ENCODE data around the gene ARHGAP44. TPM values are rescaled to one million over a fixed set of nuclear protein-coding genes. Genes with fewer than 3 reads are reported as not detected.

ARHGAP44 gene
- total and polyA plus RNA-seq, 2 donors (not counting 1 experiment from before 2014, with no cell fraction given) = 0.78 to 11.6 TPM

DNA sequence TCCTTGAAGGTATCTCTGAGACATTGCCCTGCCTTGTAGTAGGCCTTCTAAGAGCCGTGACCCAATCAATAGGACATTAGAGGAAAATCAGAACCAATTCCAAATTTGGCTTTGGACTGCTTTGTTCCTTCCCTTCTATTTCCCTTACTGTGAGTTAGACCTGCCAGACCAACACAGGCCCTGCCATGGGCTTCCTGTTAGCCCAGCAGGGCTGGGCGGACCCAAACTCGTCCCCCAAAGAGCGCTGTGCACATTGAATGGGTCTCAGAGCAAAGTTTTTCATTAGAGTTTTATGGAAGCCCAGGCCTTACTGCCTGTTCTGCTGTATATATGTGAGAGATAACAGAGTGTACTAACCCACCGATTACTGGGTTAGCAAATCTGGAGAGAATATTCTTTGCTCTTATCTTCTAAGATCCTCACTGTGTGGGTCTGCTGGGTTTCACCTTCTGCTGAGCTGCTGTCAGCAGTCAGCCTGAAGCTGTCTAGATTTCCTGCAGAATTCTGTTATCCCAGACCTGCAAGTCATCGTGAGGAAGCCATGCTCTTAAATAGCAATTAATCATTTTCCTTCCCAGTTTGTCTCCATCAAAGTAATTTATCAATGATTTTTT, 5.7 kb downstream of the ARHGAP44 start:
- Histone ChIP-seq H3K27me3 (replicated peaks in 1 of 4; ENCODE audit: control extremely low read depth in 1 of 4, control insufficient read depth in 3 of 4, insufficient read depth in 4 of 4, low read length in 3 of 4) (peaks cover 0 to 17% (median 5%) of the 10 kb centered on the region in 4 experiments), H2AFZ (ENCODE audit: insufficient read depth, low read depth, low read length, poor library complexity, severe bottlenecking) (no peak overlapping the region), H3K27ac (ENCODE audit: low read length in 2 of 2) (no peak overlapping the region), H4K20me1 (ENCODE audit: control insufficient read depth, insufficient read depth, low read length, poor library complexity, severe bottlenecking) (no peaks in the 10 kb centered on the region), H3K36me3 (replicated peaks in 1 of 2; ENCODE audit: control extremely low read depth in 1 of 2, control insufficient read depth in 1 of 2, extremely low read depth in 1 of 2, insufficient read depth in 2 of 2, low read length in 1 of 2) (no peaks in the 10 kb centered on the region), H3K9me3 (ENCODE audit: control extremely low read depth in 1 of 3, control insufficient read depth in 2 of 3, insufficient read depth in 1 of 3, low read length in 2 of 3) (no peaks in the 10 kb centered on the region), H3K4me2 (replicated peaks; ENCODE audit: low read depth, low read length, poor library complexity, severe bottlenecking) (no peak overlapping the region), H3K4me1 (ENCODE audit: control insufficient read depth in 2 of 2, insufficient read depth in 2 of 2, low read length in 2 of 2) (peaks cover 7% of the 10 kb centered on the region in 2 donors), H3K9ac (ENCODE audit: low read length) (no peak overlapping the region), H3K79me2 (ENCODE audit: control insufficient read depth, insufficient read depth, low read length) (no peaks in the 10 kb centered on the region), H3K4me3 (ENCODE audit: control extremely low read depth in 1 of 5, extremely low read depth in 1 of 5, insufficient read depth in 1 of 5, low read depth in 2 of 5, low read length in 4 of 5) (no peak overlapping the region)
- intact Hi-C loops (cut with micrococcal nuclease) = no loop called here
- no peak for ATAC-seq (ENCODE audit: low read depth)
- Mint-ChIP-seq H3K27me3 (peaks cover 19% of the 10 kb centered on the region), H3K4me1 (peaks cover 4% of the 10 kb centered on the region), H3K27ac (no peak overlapping the region), H3K4me3 (no peak overlapping the region), H3K9me3 (ENCODE audit: insufficient read depth) (peaks cover 7% of the 10 kb centered on the region)
- DNase-seq = no peak
- TF ChIP-seq, protein P1, sequence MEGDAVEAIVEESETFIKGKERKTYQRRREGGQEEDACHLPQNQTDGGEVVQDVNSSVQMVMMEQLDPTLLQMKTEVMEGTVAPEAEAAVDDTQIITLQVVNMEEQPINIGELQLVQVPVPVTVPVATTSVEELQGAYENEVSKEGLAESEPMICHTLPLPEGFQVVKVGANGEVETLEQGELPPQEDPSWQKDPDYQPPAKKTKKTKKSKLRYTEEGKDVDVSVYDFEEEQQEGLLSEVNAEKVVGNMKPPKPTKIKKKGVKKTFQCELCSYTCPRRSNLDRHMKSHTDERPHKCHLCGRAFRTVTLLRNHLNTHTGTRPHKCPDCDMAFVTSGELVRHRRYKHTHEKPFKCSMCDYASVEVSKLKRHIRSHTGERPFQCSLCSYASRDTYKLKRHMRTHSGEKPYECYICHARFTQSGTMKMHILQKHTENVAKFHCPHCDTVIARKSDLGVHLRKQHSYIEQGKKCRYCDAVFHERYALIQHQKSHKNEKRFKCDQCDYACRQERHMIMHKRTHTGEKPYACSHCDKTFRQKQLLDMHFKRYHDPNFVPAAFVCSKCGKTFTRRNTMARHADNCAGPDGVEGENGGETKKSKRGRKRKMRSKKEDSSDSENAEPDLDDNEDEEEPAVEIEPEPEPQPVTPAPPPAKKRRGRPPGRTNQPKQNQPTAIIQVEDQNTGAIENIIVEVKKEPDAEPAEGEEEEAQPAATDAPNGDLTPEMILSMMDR (IDR thresholded peaks at IDR 0.05) = no peak
- no peak for TF ChIP-seq EZH2 (IDR thresholded peaks at IDR 0.05; ENCODE audit: borderline replicate concordance, insufficient read depth, low read depth, low read length, poor library complexity, severe bottlenecking)
- 63% methylated on average over 3 of the region's 6 CpGs for WGBS (ENCODE audit: insufficient coverage)
- CTCF ChIA-PET = no interaction called here
- POLR2A ChIA-PET = no interaction called here

DNA sequence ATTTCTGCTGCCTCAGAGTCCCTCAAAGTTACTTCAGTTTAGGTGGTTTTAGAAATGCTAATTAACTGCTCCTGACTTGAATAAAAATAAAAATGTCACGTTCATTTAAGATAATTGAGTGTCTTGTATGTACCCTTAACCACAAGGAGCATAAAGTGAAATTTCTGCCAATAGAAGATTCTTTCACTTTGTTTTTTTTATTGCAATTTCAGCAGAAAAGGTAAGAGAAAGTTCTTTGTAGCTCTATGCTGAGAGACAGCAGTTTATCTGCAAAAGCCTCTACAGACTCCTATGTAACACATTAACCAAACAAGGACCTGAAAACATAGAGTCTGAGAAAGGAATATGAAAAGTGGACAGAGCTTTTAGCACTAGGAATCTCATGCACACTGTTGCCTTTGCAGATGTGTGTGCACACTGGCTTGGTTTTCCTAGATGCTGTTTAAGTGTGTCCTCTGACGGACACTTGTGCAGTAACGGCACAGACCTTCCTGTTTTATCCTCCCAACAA, 11.6 kb downstream of the ARHGAP44 start:
- Histone ChIP-seq H3K9ac (ENCODE audit: low read length) (no peak overlapping the region), H2AFZ (ENCODE audit: insufficient read depth, low read depth, low read length, poor library complexity, severe bottlenecking) (no peak overlapping the region), H4K20me1 (ENCODE audit: control insufficient read depth, insufficient read depth, low read length, poor library complexity, severe bottlenecking) (no peaks in the 10 kb centered on the region), H3K27me3 (replicated peaks in 1 of 4; ENCODE audit: control extremely low read depth in 1 of 4, control insufficient read depth in 3 of 4, insufficient read depth in 4 of 4, low read length in 3 of 4) (no peaks in the 10 kb centered on the region), H3K4me2 (replicated peaks; ENCODE audit: low read depth, low read length, poor library complexity, severe bottlenecking) (no peak overlapping the region), H3K4me1 (ENCODE audit: control insufficient read depth in 2 of 2, insufficient read depth in 2 of 2, low read length in 2 of 2) (no peaks in the 10 kb centered on the region), H3K9me3 (ENCODE audit: control extremely low read depth in 1 of 3, control insufficient read depth in 2 of 3, insufficient read depth in 1 of 3, low read length in 2 of 3) (no peaks in the 10 kb centered on the region), H3K27ac (ENCODE audit: low read length in 2 of 2) (no peak overlapping the region), H3K4me3 (ENCODE audit: control extremely low read depth in 1 of 5, extremely low read depth in 1 of 5, insufficient read depth in 1 of 5, low read depth in 2 of 5, low read length in 4 of 5) (no peak overlapping the region), H3K79me2 (ENCODE audit: control insufficient read depth, insufficient read depth, low read length) (no peaks in the 10 kb centered on the region), H3K36me3 (replicated peaks in 1 of 2; ENCODE audit: control extremely low read depth in 1 of 2, control insufficient read depth in 1 of 2, extremely low read depth in 1 of 2, insufficient read depth in 2 of 2, low read length in 1 of 2) (no peaks in the 10 kb centered on the region)
- Mint-ChIP-seq H3K4me3 (no peak overlapping the region), H3K27ac (no peak overlapping the region), H3K4me1 (no peaks in the 10 kb centered on the region), H3K27me3 (peaks cover 3% of the 10 kb centered on the region), H3K9me3 (ENCODE audit: insufficient read depth) (peaks cover 7% of the 10 kb centered on the region)
- intact Hi-C loops (cut with micrococcal nuclease) = no loop called here
- TF ChIP-seq EZH2 (IDR thresholded peaks at IDR 0.05; ENCODE audit: borderline replicate concordance, insufficient read depth, low read depth, low read length, poor library complexity, severe bottlenecking) = no peak
- TF ChIP-seq, protein P1 (IDR thresholded peaks at IDR 0.05) = no peak
- ATAC-seq (ENCODE audit: low read depth) (no peak), DNase-seq (no peak)
- no CpG with 5 or more reads among the region's 3 CpGs for WGBS (ENCODE audit: insufficient coverage)
- POLR2A ChIA-PET = no interaction called here
- CTCF ChIA-PET = no interaction called here

All from B cell (primary cell).